GM18861 (cell line): ENCODE measurements around the gene POLA1.

Experiments
- ATAC-seq: cut with Tn5 transposase; IDR thresholded peaks from one replicate; pipeline ENCODE4 v1.9.1; 2021; ENCODE audit not compliant: unreplicated experiment

The POLA1 gene

DNA sequence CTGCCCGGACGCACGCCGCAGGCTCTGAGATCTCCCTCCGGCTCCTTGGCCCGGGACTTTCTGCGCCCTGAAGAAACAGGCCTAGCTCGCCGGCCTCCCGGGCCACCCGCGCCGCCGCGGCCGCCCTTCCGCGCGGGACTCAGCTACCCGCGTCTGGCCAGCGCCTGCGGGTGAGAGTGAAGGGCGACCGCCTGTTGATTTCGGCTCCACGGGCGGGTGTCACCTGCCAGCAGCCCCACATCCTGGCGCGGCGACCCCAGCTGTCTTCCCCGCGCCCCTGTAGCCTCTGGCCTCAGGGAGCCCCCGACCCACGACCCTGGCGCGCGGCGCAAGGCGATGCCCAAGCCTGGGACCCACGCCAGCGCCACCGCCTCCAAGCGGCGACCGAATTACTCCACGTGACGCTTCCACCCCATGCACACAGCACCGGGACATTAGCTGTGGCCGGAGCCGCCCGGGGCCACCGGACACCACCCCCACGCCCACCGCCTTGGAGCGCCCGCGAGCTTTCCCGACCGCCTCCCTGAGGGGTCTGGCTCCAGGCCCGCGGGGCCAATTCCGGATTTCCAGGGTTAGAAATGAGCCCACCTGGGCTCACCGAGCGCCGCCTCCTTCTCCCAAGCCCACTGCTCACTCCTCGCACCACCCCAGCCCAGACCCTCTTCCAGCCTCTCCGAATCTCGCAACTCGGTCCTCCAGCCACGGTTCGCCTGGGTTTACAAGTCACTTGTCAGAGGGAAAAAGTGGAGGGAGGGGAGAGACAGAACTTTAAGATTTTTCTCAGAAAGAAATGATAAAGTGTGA is 311.9 kb downstream of the POLA1 start:
- no peak for ATAC-seq

DNA sequence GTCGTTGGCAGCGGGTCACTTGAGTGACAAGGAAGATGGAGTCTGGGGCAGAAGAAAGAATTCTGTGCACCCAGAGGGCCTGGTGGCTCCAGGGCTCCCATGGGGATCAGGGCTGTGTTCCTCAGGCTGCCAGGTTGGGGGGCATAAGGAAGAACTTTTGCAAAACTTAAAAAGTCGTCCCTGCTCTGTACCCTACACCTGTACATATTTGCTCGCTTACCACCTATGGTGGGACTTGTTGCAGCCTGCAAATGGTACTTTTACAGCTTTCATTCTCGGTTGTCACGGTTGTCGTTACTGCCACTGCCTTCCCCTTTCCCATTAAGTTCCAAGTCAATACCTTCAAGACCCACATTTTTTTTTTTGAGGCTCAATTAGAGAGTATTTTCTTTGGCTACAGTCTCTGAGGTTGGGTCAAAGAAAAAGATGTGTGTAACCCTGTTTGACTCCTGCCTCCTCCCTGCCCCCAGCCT is 312.9 kb downstream of the POLA1 start:
- no peak for ATAC-seq

DNA sequence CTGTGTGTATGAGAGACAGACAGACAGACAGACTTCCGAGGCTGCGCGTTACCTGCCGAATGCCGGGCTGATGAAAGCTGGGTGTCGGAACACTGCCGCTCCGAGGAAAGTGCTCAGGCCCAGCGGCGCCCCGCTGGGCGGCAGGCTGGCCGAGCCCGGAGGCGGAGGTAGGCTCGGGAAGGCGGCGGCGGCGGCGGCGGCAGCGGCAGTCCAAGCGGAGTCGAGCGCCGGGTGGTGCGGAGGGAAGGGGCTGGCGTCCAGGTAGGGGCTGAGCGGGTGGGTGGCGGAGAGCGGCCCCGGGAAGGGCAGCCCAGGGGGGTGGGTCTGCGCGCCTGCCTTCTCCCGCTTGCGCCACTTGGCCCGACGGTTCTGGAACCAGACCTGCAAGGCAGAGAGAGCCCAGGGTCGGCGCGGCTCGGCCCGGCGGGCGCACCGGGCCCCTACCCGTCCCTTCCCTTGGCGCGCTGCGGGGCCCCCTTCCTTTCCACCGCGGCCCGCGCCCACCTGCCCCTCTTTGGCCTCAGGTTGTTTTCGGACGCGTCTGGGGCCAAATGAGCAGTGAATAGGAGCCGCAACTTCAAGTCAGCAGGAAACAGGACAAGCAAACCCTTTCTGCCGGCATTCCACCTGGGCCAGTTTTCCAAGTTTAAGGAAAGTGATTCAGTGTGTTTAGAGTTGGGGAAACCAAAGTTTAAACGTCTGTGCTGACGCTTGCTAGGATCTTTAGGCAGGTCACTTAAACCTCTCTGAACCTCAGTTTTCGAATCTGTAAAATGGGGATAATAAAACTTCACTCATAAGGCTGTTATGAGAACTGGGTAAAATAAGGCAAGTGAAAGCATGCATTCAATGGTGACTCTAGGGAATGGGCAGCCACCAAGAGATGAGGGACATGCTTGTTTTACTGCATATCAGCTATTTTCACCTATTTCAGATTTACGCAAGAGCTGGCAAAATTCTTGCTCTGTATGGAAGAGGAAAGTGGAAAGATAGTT is 313.6 kb downstream of the POLA1 start:
- no peak for ATAC-seq

DNA sequence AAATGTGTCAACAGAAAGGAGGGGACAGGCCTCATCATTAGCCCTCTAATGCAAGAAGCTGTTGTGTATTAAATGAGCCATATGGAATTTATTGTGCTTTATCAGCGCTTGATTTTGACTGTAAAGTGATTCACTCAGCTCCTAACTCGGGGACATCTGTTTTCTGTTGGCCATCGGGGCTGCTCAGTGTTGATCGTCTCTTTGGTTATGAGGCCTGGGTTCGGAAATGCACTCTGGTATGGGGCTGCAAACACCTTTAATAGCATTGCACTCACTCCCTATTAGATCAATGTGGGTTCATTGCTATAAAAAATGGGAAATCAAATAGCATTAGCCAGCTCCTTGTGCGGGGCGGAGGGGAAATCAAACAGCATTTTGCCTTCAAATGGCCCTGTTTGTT is 315.7 kb downstream of the POLA1 start:
- no peak for ATAC-seq

DNA sequence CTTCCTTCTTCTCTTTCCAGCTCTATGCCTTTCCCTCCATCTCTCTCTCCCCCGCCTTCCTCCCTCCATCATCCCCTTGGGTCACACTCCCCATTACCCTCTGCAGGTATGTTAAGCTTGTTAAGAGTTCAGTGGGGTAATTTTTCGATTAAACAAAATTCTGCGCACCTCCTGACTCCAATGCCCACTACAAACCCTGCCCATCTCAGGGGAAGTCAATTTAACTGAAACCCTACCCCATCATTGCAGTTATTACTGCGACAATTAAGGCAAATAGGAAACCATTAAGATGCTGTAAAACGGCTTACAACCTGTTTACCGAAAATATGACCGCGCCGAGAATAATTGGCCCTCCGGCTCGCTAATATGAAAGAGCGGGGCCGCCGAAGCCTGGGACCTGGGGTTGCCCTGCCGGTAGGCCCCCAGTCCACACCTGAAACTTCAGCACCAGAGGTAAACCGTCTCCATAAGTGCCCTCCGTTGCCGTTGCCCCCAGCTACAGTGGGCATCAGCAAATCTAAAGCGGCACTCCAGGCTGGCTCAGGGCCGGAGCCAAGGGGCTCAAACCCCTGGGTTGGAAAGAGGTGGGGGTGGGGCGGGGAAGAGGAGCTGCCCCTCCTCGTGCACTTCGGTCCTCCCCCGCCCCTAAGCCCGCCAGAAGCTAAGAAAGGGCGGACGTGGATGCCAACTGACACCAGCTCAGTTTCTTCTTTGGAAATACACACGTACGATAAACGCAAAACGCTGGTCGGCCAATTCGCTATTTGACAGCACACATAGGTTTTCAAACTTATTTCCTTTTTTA is 317.3 kb downstream of the POLA1 start:
- ATAC-seq: no peak

DNA sequence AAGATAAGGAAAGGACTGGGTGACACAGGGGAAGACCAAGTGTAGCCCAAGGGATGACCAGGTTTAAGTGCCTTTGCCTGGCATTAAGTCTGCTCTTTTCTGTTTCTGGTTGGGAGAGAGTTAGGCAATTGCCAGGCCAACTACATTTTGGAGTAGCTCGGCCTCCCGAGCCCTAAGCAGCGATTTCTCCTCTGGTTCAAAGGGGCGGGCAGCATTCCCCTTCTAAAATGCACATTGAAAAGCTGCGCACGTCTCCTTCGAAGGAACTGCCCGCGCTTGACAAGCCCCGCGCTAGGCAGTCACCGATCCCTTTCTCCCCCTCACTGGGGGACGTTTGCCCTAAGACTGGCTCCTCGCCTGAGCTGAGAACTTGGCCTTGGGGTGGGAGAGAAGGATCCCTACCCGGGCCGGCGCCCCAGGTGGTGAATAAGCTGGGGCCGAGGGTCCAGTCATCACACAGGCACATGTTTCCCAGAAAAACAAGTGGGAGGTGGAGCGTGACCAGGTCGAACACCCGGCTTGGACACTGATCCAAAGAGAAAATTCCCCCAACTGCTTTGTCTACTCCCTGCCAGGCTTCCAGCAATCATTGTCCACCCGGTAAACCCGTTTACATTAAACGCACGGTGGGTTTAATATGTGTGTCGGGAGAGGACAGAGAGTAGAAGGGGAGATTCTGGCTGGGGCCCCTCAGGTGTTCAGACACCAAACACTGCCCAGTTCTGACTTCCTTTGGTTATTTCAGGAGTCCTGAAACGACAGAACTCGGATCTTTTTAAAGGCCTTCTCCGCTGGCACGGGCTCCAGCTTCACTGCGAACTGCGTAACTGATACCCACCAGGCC is 318.1 kb downstream of the POLA1 start:
- no peak for ATAC-seq

DNA sequence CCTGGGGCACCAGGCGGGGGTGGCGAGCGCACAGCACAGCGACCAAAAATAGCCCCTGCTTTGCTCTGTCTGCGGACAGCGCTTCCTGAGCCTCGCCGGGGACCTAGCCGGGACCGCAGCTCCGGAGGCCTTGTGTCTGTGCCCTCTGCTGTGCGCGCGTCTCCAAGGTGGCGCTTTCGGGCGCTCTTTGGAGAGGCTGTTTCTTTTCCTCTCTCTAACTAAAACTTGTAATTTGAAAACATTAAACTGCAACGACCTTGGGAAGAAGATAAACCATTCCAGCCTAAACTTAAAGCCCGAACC is 318.7 kb downstream of the POLA1 start:
- no peak for ATAC-seq

DNA sequence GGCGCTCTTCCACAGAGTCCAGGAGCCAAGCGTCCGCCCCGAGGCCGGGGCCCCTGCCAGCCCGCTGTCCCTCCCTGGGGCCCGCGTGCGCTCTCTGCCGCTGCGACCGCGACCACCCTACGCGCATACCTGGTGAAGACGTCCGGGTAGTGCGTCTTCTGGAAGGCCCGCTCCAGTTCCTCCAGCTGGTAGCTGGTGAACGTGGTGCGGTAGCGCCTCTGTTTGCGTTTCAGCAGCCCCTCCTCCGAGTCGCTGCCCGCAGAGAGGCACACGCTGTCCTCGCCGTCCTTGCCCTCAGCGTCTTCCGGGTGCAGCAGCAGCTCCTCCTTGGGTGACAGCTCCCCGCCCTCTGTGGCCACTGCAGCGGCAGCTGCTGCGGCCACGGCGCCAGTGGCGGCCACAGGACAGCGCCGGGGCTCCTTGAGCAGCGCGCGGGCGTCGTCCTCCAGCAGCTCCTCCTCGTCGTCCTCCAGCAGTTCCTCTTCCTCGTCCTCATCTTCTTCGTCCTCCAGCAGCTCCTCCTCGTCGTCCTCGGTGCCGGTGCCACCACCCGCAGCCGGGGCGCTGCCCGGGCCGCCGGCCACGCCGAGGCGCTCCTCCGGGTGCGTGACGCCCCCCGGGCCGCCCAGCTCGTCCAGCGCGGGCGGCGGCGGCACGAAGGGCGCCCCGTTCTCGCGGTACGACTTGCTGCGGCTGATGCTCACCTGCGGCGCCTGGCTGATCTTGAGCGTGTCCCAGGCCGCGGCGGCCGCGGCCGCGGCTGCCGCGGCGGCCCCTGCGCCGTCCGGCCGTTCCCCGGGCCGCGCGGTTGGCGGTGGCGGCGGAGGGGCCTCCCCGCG is 319.3 kb downstream of the POLA1 start:
- ATAC-seq: no peak

DNA sequence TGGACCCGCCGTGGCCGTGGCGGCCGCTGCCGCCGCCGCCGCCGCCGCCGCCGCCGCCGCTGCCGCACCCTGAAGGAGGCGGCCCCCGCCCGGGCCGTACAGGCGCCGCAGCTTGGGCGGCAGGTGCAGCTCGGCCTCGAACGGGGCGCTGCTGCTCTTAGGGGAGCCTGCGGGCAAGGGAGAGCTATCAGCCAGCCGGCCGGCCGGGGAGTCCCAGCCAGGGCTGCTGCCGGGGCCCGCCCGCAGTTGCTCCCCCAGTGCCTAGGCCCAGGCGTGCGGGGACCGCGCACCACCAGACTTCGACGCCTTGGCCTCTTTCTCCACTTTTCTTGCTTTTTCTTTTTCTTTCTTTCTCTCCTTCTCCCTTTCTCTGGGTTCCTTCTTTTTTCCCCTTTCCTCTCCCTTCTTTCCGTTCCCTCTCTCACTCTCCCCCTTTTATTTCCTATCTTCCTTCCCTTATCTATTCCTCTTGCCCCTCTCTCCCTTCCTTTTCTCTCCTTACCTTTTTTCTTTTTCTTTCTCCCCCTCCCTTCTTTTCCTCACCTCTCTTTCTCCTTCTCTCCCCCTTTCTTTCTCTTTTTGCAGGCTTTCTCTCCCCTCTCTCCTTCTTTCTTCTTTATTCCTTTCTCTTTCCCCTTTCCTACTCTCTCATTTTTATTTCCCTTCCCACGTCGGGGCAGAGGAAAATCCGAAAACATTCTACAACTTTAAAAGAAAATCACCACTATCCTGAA is 320.1 kb downstream of the POLA1 start:
- no peak for ATAC-seq

DNA sequence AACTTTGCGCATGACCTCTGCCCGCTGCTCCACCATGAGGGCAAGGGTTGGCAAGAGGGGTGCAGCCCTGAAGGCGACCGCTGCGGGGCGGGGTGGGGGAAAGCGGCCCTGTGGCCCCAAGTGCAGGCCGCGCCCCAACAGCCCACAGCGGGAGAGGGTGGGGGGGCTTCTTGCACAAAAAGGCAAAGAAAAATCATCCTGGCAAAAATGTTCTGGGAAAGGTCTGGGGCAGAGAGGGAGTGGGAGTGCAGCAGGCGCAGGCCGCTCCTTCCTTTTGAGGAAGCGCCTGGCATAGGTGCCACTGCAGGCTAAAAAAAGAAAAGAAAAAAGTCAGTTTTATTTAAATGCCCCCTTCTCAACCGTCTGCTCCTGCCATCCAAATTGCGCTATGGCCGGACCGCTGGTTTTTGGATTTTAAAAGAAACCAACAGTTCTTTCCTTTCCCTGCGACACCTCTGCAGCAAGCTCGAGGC is 320.7 kb downstream of the POLA1 start:
- ATAC-seq: no peak

DNA sequence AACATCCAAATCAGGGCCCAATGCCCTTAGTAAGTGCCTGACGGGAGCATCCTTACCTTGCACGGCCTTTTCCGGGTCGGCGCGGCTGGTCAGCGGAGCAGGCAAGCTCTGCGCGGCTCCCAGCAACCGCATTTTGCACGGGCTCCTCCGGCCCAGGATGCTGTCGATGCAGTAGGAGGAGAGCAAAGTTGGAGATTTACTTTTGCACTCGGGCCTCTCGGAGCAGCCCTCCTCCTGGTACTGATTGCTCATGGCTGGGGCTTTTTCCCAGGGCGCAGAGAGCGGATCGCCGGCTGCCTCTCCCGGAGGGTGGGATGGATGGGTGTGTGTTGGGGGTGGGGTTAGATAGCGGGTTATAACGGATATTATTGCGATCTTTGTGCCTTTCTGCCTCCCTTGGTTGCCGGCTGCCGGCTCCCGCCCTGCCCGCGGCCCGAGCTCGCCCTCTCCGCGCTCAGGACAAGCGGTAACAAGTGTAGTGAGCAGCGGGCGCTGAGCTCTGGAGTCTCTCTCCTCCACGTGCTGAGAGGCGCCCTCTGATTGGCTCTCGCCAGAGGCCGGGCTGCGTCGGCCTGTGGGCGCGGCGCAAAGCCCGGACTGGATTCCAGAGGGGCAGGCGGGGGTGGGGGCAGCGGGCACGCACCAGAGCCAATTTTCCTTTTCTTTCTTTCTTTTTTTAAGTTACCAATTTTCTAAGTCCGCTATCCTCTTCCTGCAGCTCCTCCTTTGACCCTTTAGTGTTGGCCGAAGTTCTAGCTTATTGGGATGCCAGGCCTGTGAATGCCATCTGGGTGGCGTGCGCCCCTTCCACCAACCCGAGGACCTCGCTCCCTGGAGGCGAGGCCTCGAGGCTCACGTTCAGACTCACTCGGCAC is 322.0 kb downstream of the POLA1 start, which contains the start of gene ARX:
Gene ARX (minus strand): TSS at position 480 of the 875 bp plus-strand sequence. CDS start 228 bp downstream, at position 252.
- peak; percentile 69 for ATAC-seq

DNA sequence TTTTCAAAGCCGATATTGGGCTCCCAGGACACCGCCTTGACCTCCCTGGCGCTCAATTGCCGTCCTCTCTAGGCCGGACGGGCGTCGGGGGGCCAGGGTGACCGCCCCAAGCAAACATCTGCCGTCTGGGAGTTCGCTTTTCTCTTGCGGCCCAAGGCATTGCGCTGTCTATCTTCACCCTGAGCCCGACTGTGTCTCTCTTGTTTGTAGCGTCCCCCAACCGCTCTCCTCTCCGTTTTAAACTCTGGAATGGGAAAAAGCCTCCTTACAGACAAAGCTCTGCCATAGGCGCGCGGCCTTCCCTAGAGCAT is 322.6 kb downstream of the POLA1 start:
- no peak for ATAC-seq

DNA sequence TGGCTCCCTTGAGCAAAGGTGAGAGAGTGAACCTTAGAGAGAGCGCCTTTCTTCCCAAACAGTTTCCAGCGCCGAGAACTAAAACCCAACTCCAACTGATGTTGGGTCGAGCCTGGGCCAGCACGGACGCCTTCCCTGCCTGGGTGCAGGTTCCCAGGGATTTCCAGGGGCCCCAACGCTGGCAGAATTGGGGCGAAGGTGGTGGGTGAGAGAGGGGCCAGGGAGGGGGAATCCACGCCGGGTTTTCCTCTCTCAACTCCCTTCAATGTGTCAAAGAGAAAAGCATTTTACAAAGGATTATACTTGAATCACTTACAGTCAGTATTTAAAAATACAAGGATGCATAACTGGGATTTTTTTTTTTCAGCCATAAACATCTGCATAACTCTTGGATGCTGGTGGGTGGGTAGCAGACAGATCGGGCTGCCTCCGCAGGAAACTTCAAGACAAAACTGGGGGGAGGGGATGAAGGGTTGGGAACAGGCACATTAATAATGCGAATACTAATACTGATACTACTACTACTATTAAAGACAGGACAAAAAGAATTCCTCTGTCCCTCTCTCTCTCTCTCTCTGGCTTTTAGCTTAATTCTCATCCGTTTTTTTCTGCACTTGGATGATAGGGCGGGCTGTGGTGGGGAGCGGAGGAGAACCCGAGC is 323.4 kb downstream of the POLA1 start:
- ATAC-seq: no peak

DNA sequence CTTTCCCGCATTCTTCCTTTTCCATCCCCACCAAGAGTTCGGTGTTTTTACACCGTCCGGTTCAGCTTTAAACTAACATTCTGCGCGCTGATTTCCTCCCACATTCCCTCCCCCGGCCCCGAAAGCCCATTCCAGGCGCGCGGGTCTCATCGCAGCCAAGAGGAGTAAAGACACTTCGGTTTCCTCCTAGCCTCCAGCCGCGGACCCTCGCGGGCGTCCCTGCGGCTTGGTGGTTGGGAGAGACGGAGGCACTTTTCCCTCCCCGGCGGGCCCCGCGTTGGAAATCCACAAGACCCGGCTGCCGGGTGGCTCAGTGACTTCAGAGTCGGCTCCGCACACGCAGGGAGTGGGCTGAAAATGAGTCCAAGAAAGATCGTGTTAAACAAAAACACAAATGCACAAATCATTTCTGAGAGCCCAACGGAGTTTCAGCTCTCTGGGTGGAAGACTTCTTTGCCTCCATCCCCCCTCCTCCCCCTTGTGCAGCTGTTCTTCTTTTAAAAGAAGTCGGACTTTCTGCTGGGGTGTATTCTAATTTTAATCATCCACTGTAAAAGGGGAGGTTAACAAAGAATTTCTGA is 324.0 kb downstream of the POLA1 start:
- ATAC-seq: no peak

DNA sequence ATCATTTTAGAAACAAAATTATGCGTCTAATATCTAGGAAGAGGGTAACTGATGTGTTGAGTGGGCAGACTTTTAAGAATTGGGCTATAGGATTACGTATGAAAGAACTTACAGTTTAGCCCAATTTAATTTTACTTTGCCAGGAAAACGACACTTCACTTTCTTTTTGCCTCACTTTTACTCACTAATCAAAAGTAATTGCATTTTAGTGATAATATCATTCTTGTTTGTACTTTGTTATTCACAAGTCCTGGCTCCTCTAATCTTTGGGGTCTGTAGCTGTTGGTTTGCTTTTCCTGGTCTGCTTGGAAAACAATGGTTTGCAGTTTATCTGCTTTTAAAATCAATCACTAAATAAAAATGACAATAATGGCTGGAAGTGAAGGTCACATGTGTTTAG is 325.0 kb downstream of the POLA1 start:
- ATAC-seq: no peak

DNA sequence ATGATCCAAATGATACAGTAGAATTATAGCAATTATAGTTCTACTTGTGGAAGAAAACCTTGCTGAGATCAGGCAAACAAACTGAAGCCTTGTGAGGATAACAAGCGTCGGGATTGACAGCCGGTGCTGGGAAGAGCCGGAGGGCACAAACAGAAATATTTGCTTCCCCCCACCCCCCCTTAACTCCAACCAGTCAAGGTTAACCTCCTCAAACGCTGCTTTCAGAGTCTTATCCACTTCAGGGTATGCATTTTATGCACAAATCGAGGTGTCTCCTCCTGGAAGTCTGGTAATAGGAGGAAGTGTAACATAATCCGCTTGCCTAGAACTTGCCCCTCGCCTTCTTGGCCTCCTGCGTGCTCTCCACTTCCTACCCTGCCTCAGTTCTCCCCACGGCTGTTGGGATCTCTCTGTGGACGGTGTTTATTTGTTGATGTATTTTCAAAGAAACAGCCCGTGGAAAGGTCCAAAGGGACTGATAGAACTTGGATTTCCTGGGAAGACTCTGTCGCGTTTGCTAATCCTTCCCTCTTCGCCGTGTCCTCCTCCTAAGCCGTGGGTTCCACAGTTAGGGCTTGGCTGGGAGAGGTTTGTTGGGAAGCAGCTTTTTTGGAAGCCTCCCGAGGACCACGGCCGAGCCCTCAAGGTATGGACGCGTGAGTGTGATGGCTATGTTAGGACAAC is 326.1 kb downstream of the POLA1 start:
- no peak for ATAC-seq
